SH-SY5Y (cell line): Measurements from ENCODE around the gene MACROH2A1.

Experiments
- GATA2 ChIP-seq: IDR thresholded peaks from 2 replicates; pipeline ENCODE4 v1.6.1; 2011; ENCODE audit warnings: mild to moderate bottlenecking, low read depth, low read length
- GATA3 ChIP-seq: IDR thresholded peaks from 2 replicates; pipeline ENCODE4 v1.6.1; 2011; ENCODE audit warnings: low read depth, mild to moderate bottlenecking, low read length, moderate library complexity

MACROH2A1 gene

DNA sequence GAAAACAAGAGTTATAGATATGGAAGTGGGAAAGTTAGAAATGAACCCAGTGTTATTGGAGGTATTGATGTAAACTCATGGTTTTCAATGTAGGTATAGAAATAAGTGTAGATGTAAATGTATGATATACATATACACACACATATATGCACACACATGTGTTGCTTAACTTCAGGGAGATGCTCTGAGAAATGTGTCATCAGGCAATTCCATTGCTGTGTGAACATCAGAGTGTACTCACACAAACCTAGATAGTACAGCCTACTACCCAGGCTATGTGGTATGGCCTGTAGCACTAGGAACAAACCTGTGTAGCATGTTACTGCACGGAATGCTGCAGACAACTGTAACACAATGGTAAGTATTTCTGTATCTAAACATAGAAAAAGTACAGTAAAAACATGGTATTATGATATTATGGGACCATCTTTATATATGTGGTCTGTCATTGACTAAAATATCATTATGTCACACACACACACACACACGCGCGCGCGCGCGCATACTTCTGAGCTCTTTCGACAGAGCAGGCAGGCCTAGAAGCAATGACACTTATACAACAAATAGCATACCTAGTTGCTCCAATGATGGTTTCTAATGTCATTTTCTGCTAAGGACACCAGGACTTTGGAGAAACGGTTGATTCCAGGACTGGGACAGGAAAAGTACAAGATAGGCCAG lies 86.6 kb downstream of the MACROH2A1 start:
- TF ChIP-seq GATA2, result no peak
- TF ChIP-seq GATA3, result no peak

GRCh38 chr5:135310328-135310989 lies 88.6 kb downstream of the MACROH2A1 start:
- TF ChIP-seq GATA2 (no peak), GATA3 (no peak)

- no peak for TF ChIP-seq GATA3
- no peak for TF ChIP-seq GATA2
Observed at GRCh38 chr5:135309391-135310327, 89.4 kb downstream of the MACROH2A1 start.

GRCh38 chr5:135308752-135309151 lies 90.3 kb downstream of the MACROH2A1 start:
- TF ChIP-seq GATA2 (no peak), GATA3 (no peak)

GRCh38 chr5:135308245-135308644 lies 90.8 kb downstream of the MACROH2A1 start:
- TF ChIP-seq GATA3, result no peak

GRCh38 chr5:135307143-135307903 lies 91.7 kb downstream of the MACROH2A1 start:
- TF ChIP-seq GATA2 (no peak), GATA3 (no peak)

DNA sequence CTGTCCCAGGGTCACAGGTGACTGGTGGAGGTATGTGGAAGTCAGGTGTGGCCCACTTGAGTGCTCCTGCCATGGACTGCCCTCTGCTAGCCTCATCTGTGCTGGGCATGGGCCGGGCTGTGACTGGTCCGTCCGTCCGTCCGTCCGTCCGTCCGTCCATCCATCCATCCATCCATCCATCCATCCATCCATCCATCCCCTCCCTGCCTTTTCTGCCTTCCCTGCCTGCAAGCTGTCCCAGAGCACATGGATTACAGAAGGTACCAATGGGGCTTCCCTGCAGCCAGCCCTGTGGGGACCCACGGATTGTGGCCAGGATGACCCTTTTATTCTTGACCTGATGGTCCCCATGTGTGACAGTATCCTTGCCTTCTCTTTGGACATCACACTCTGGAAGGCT lies 92.5 kb downstream of the MACROH2A1 start:
- TF ChIP-seq GATA3, result no peak
- TF ChIP-seq GATA2, result no peak

DNA sequence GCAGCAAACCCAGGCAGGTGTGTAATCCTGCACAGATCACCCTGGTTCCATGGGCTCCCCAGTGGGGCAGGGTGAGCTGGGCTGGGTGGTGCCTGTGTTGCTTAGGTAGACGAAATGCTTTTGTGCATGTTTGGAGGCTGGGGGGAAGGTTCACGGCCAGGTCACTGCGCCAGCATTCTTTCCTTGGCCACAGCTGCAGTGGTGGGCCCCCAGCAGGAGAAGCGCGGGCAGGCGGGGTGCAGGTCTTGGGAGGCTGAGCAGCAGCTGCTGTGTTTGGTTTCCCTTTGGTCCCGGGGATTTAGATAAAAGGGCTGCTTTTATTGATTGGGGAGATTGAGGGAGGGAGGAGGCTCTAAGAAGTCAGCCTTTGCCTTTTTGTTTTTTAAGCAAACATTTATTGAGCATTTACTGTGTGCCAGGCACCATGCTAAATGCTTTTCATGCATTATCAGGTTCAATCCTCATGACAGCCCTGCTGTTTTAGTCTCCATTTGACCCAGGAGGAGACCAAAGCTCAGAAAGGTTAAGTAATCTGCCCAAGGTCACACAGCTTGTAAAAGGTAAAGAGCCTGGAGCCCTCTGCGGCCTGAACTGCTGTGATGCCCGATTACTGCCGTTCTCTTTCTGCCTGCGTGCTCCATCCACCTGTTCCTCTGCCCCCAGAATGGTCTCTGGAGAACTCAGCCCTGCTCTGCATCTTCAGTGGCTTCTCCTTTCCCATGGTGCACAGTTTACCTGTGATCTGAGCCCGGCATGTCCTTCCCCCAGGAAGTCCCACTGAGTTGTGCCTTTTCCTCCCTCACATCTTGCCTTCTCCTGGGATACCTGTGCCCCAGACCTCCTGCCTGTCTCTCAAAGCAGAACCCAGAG lies 94.4 kb downstream of the MACROH2A1 start:
- TF ChIP-seq GATA2 (no peak), GATA3 (no peak)

GRCh38 chr5:135303582-135304173 lies 95.4 kb downstream of the MACROH2A1 start:
- TF ChIP-seq GATA2 (no peak), GATA3 (no peak)

DNA sequence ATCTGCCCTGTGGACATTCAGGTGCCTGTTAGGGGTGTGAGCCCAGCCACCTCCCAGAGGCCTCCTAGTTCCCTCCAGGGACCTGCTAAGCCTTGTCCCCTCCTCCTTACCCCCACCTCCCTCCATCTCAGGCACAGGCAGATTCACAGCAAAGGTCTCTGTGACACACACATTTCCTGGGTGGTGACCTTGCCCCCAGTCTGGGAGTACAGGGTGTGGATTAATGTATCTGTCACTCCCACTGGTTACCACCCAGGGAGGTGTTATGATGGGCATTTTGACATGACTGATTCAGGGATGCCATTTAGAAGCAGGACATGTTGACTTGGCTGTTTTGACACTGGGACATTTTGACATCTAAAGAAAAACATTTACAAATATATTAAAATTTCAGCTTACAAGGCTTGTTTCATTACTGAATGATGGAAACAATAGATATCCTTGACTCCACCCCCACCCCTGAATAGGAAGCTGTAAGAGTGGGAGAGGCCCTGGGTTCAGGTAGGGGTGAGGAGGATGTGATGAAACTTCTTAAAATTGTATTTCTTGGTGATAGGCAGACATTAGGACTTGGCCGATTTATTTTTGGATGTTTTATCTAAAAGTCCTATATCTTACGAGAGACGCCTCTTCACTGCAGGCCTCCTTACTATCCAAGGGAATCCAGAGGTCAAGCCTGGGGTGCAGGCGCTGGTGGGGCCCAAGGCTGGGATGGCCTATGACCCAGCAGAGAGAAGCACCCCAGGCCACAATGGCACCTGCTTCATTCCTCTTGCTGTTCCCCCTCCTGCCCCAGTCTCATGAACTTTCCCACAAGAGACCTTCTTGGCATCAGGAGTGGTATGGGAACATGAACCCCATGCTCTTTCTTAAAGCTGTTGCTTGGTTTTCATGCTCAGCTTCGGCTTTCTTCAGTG lies 101.9 kb downstream of the MACROH2A1 start:
- TF ChIP-seq GATA2 (no peak), GATA3 (no peak)

GRCh38 chr5:135295852-135296251 lies 103.2 kb downstream of the MACROH2A1 start:
- TF ChIP-seq GATA2 (no peak), GATA3 (no peak)

DNA sequence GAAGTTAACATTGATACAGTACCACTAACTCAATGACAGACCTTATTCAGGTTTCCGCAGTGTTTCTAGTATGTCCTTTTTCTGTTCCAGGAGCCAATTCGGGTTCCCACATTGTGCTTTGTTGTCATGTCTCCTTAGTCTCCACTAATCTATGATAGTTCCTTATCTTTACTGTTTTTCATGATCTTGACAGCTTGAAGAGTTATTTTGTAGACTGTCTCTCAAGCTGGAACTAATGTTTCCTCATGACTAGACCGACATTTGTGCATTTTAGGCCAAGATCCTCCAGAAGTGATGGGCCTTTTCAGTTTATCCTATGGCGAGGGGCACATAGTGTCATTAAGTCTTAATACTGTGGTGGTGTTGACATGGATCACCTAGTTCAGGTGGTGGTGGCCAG lies 104.2 kb downstream of the MACROH2A1 start:
- no peak for TF ChIP-seq GATA2

GRCh38 chr5:135289651-135290050 lies 109.4 kb downstream of the MACROH2A1 start:
- no peak for TF ChIP-seq GATA2
- no peak for TF ChIP-seq GATA3
